GM12878 (cell line): Measurements from ENCODE around the gene CLEC2A. TPM values are rescaled to one million over a fixed set of nuclear protein-coding genes. Genes with fewer than 3 reads are reported as not detected.

Experiments
- RCOR1 ChIP-seq: conservative IDR thresholded peaks from 2 replicates; pipeline ENCODE4 v1.6.1; 2012; ENCODE audit warnings: low read depth, low read length, improper control_type of control experiment
- SREBF1 ChIP-seq: IDR thresholded peaks from 2 replicates; pipeline ENCODE4 v1.6.1; 2012; ENCODE audit warnings: mild to moderate bottlenecking, low read length
- ZNF384 ChIP-seq: IDR thresholded peaks from 2 replicates; pipeline ENCODE4 v1.6.1; 2012; ENCODE audit warnings: low read depth, mild to moderate bottlenecking, low read length, improper control_type of control experiment, borderline replicate concordance
- ZZZ3 ChIP-seq: IDR thresholded peaks from 2 replicates; pipeline ENCODE4 v1.6.1; 2011; ENCODE audit warnings: low read depth; ENCODE audit not compliant: control insufficient read depth, insufficient read length
- polyA plus RNA-seq, 11 experiments: library from polyadenylated mRNA; depleted of rRNA in 4 of 11; unstranded in 6 of 11; stranded (reverse) in 5 of 11; fragments of >200 nt; fragmentation: Nextera tagmentation in 4 of 11; fragmentation: Illumina TruSeq in 1 of 11; extraction: Ambion mirVana in 4 of 11; extraction: Trizol in 1 of 11; gene quantifications; 1 replicate in 1 of 11; 2 replicates in 10 of 11; pipeline versions ENCODE4 v1.2.1 to v1.2.3, GENCODE V29; 2011 to 2016; ENCODE audit warnings: inconsistent platforms in 2 of 11, missing spikeins in 2 of 11, low read depth in 1 of 11
- total RNA-seq, 4 experiments: library from RNA; depleted of rRNA in 3 of 4; stranded (reverse); fragments of >200 nt in 3 of 4; fragmentation: Illumina TruSeq in 1 of 4; extraction: Trizol in 1 of 4; gene quantifications; 2 replicates each; pipeline versions ENCODE4 v1.2.1 to v1.2.3, GENCODE V29; 2013 to 2021
- TF ChIP-seq, protein P1 (sequence below): fragments of 450-650 bp; IDR thresholded peaks from 2 replicates; pipeline ENCODE4 v1.6.1; 2017; ENCODE audit warnings: mild to moderate bottlenecking, moderate library complexity
- TF ChIP-seq, protein P2 (sequence below): IDR thresholded peaks from 2 replicates; pipeline ENCODE4 v1.6.1; 2012; ENCODE audit warnings: low read depth, low read length, improper control_type of control experiment
- TF ChIP-seq, protein P3 (sequence below): IDR thresholded peaks from 2 replicates; pipeline ENCODE4 v1.6.1; 2012; ENCODE audit warnings: mild to moderate bottlenecking, low read depth, low read length

CLEC2A gene
- total and polyA plus RNA-seq, 10 of the 15 experiments (the other 5 are each of a cell fraction or from before 2014, with no cell fraction given), result not detected

DNA sequence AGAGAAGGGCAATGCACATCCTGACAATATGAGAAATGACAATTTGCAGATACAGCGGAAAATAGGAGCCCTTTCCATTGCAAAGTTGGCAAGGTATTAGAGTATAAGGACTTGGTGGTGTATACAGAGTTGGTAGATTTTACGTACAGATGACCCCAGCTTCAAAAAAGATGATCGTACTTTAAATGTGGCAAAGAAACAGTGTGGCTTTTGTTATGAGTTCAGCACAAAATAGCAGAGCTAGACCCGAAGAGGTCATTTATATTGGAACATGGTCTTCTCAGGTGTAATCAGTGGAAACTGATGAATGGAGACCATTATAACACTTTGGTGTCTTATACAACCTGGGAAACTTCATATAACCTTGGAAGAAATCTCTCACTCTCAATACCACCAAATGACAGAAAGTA lies 65.3 kb downstream of the CLEC2A start (continued):
- TF ChIP-seq, protein P1, sequence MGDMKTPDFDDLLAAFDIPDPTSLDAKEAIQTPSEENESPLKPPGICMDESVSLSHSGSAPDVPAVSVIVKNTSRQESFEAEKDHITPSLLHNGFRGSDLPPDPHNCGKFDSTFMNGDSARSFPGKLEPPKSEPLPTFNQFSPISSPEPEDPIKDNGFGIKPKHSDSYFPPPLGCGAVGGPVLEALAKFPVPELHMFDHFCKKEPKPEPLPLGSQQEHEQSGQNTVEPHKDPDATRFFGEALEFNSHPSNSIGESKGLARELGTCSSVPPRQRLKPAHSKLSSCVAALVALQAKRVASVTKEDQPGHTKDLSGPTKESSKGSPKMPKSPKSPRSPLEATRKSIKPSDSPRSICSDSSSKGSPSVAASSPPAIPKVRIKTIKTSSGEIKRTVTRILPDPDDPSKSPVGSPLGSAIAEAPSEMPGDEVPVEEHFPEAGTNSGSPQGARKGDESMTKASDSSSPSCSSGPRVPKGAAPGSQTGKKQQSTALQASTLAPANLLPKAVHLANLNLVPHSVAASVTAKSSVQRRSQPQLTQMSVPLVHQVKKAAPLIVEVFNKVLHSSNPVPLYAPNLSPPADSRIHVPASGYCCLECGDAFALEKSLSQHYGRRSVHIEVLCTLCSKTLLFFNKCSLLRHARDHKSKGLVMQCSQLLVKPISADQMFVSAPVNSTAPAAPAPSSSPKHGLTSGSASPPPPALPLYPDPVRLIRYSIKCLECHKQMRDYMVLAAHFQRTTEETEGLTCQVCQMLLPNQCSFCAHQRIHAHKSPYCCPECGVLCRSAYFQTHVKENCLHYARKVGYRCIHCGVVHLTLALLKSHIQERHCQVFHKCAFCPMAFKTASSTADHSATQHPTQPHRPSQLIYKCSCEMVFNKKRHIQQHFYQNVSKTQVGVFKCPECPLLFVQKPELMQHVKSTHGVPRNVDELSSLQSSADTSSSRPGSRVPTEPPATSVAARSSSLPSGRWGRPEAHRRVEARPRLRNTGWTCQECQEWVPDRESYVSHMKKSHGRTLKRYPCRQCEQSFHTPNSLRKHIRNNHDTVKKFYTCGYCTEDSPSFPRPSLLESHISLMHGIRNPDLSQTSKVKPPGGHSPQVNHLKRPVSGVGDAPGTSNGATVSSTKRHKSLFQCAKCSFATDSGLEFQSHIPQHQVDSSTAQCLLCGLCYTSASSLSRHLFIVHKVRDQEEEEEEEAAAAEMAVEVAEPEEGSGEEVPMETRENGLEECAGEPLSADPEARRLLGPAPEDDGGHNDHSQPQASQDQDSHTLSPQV, result no peak
- TF ChIP-seq ZZZ3, result no peak
- TF ChIP-seq SREBF1, result no peak
- TF ChIP-seq ZNF384, result no peak
- TF ChIP-seq, protein P2, sequence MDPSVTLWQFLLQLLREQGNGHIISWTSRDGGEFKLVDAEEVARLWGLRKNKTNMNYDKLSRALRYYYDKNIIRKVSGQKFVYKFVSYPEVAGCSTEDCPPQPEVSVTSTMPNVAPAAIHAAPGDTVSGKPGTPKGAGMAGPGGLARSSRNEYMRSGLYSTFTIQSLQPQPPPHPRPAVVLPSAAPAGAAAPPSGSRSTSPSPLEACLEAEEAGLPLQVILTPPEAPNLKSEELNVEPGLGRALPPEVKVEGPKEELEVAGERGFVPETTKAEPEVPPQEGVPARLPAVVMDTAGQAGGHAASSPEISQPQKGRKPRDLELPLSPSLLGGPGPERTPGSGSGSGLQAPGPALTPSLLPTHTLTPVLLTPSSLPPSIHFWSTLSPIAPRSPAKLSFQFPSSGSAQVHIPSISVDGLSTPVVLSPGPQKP, result no peak
- TF ChIP-seq RCOR1, result no peak
- TF ChIP-seq, protein P3, sequence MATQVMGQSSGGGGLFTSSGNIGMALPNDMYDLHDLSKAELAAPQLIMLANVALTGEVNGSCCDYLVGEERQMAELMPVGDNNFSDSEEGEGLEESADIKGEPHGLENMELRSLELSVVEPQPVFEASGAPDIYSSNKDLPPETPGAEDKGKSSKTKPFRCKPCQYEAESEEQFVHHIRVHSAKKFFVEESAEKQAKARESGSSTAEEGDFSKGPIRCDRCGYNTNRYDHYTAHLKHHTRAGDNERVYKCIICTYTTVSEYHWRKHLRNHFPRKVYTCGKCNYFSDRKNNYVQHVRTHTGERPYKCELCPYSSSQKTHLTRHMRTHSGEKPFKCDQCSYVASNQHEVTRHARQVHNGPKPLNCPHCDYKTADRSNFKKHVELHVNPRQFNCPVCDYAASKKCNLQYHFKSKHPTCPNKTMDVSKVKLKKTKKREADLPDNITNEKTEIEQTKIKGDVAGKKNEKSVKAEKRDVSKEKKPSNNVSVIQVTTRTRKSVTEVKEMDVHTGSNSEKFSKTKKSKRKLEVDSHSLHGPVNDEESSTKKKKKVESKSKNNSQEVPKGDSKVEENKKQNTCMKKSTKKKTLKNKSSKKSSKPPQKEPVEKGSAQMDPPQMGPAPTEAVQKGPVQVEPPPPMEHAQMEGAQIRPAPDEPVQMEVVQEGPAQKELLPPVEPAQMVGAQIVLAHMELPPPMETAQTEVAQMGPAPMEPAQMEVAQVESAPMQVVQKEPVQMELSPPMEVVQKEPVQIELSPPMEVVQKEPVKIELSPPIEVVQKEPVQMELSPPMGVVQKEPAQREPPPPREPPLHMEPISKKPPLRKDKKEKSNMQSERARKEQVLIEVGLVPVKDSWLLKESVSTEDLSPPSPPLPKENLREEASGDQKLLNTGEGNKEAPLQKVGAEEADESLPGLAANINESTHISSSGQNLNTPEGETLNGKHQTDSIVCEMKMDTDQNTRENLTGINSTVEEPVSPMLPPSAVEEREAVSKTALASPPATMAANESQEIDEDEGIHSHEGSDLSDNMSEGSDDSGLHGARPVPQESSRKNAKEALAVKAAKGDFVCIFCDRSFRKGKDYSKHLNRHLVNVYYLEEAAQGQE, result no peak
